Type B pancreatic cell (in vitro differentiated cells): ENCODE results near the gene RSPO4. TPM values are rescaled to one million over a fixed set of nuclear protein-coding genes. Genes with fewer than 3 reads are reported as not detected.

Source experiments
- DNase-seq: peaks from one replicate; pipeline ENCODE4 v3.0.0; 2021; ENCODE audit warnings: mixed read lengths; ENCODE audit not compliant: unreplicated experiment; ENCODE audit errors: extremely low spot score
- H3K27ac Mint-ChIP-seq: 2 replicates; pipeline ENCODE4 v1.8.0; 2021; ENCODE audit warnings: mild to moderate bottlenecking, mixed read lengths
- H3K27me3 Mint-ChIP-seq: 2 replicates; pipeline ENCODE4 v1.8.0; 2021; ENCODE audit warnings: mixed read lengths
- H3K36me3 Mint-ChIP-seq: 2 replicates; pipeline ENCODE4 v1.8.0; 2021; ENCODE audit warnings: mixed read lengths
- H3K4me1 Mint-ChIP-seq: one replicate; pipeline ENCODE4 v1.8.0; 2021; ENCODE audit warnings: mixed read lengths; ENCODE audit not compliant: unreplicated experiment
- H3K4me3 Mint-ChIP-seq: 2 replicates; pipeline ENCODE4 v1.8.0; 2021; ENCODE audit warnings: mild to moderate bottlenecking, mixed read lengths
- H3K9me3 Mint-ChIP-seq: 2 replicates; pipeline ENCODE4 v1.8.0; 2021; ENCODE audit warnings: mixed read lengths
- total RNA-seq: library from RNA; stranded (reverse); gene quantifications from 2 replicates; pipeline ENCODE4 v1.2.1, GENCODE V29; 2021; ENCODE audit warnings: low replicate concordance
- TF ChIP-seq, protein P1 (sequence below): fragments of 200-600 bp; sonication (generic); conservative IDR thresholded peaks from 2 replicates; pipeline ENCODE4 v1.5.0; 2021; ENCODE audit warnings: antibody characterized with exemption, mild to moderate bottlenecking

Gene RSPO4
- total RNA-seq, 1 donor from 2014 or later, result 2.4 TPM

DNA sequence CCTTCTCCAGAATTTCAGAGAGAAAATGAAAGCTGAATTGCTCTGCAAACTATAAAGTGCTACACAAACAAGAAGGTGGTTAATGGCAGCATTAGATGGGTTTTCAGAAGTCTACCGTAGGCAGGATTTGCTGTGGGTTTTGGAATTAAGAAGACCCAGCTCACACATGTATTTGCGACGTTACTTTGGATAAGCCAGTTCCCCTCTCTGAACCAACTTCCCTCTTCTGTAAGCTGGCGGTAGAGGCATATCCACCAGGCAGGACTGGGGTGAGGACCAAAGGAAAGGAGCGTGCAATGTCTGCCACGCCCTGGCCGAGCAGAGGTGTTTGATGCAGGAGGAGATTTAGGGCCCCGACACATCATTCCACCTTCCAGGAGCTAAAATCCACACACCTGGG, 6.9 kb downstream of the RSPO4 start:
- H3K9me3 Mint-ChIP-seq, result no peaks in the 10 kb centered on the region
- peaks cover 30% of the 10 kb centered on the region for H3K27me3 Mint-ChIP-seq
- H3K4me1 Mint-ChIP-seq, result no peaks in the 10 kb centered on the region
- TF ChIP-seq, protein P1, sequence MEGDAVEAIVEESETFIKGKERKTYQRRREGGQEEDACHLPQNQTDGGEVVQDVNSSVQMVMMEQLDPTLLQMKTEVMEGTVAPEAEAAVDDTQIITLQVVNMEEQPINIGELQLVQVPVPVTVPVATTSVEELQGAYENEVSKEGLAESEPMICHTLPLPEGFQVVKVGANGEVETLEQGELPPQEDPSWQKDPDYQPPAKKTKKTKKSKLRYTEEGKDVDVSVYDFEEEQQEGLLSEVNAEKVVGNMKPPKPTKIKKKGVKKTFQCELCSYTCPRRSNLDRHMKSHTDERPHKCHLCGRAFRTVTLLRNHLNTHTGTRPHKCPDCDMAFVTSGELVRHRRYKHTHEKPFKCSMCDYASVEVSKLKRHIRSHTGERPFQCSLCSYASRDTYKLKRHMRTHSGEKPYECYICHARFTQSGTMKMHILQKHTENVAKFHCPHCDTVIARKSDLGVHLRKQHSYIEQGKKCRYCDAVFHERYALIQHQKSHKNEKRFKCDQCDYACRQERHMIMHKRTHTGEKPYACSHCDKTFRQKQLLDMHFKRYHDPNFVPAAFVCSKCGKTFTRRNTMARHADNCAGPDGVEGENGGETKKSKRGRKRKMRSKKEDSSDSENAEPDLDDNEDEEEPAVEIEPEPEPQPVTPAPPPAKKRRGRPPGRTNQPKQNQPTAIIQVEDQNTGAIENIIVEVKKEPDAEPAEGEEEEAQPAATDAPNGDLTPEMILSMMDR, result no peak
- no peak for DNase-seq
- H3K27ac Mint-ChIP-seq, result no peak overlapping the region
- H3K4me3 Mint-ChIP-seq, result no peak overlapping the region
- no peaks in the 10 kb centered on the region for H3K36me3 Mint-ChIP-seq

DNA sequence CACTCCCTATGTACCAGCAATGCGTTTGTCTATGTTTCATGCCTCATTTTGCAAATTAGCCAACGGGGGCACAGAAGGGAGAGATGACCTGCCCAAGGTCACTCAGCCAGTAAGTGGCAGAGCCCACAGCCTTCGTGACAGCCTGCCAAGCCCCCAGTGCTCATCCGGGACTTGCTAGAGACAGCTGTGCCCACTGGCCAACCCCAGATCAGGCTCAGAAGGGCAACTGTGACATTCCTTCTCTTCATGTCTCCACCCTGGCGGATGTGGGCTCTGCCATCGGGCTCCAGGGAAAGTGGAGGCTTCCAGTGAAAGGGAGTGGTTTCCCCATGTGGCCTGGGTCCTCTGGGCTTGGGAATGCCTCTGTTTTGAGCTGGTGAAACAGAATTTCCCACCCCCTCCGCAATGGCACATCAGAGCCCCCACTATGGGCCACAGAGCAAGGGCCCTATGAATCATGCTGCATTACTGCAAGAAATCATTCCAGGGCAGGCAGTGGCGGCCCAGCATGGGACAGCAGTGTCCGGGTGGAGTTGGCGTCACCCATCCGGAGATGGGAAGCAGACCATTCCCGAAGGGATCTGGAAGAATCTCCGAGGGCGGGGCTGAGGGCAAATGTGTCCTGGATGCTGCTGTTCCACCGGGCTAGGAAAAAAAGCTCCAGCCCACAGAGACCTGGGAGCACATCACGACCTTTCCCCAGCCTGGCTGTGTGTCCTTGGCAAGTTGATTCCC, 9.1 kb downstream of the RSPO4 start:
- Mint-ChIP-seq H3K4me3 (no peak overlapping the region), H3K27me3 (peaks cover 33% of the 10 kb centered on the region), H3K4me1 (no peaks in the 10 kb centered on the region), H3K36me3 (no peaks in the 10 kb centered on the region), H3K27ac (no peak overlapping the region), H3K9me3 (no peaks in the 10 kb centered on the region)
- TF ChIP-seq, protein P1, result no peak
- no peak for DNase-seq

DNA sequence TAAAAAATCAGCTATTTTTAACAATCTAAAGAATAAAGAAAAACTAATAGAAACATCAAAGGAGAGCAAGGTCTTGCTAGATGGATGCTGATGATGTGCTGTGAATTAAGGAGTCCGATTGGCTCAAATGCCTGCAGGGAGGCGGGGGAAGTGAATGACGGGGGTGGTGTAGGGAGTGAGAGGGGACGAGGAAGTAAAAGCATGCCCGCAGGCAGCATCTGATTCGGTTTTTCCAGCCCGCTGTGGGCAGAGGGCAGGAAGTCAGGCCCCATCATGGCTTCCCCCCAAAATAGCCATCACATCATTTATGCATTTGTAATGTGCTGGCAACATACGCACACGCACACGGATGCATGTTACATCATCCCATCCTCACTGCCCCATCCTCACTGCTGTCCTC, 10.3 kb downstream of the RSPO4 start:
- no peak for DNase-seq
- H3K4me3 Mint-ChIP-seq, result no peak overlapping the region
- TF ChIP-seq, protein P1, result no peak
- no peaks in the 10 kb centered on the region for H3K36me3 Mint-ChIP-seq
- H3K27me3 Mint-ChIP-seq, result peaks cover 35% of the 10 kb centered on the region
- H3K27ac Mint-ChIP-seq, result no peak overlapping the region
- H3K4me1 Mint-ChIP-seq, result no peaks in the 10 kb centered on the region
- H3K9me3 Mint-ChIP-seq, result no peaks in the 10 kb centered on the region

DNA sequence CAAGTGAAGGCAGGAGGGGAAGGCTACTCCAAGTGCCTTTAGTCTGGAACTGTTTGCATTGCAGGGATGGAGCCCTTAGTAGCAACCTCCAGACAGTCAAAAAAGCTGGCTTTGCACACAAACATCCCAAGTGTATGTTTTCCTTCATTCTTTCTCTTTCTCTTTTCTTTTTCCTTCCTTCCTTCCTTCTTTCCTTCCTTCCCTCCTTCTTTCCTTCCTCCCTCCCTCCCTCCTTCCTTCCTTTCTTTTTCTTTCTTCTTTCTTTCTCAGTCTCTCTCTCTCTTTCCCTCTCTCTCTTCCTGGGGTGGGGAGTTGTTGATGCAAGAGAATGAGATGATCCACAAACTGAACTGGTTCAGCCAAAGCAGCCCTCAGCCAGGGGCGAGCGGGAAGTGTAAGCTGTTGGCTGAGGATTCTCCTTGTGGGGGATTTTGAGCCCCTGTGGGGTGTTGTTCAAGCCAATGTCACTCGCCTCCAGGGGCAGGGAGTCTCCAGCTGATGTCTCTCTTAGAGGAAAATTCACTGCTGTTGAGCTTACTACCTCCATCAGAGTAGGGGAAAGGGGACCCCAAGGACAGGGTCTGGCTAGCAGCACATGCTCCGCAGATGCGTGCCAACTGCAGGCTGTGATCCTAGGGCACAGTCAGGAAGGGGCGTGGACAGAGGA, 11.7 kb downstream of the RSPO4 start:
- TF ChIP-seq, protein P1, result no peak
- Mint-ChIP-seq H3K9me3 (no peaks in the 10 kb centered on the region), H3K36me3 (no peaks in the 10 kb centered on the region), H3K4me1 (no peaks in the 10 kb centered on the region), H3K27ac (no peak overlapping the region), H3K27me3 (peaks cover 43% of the 10 kb centered on the region), H3K4me3 (no peak overlapping the region)
- no peak for DNase-seq

DNA sequence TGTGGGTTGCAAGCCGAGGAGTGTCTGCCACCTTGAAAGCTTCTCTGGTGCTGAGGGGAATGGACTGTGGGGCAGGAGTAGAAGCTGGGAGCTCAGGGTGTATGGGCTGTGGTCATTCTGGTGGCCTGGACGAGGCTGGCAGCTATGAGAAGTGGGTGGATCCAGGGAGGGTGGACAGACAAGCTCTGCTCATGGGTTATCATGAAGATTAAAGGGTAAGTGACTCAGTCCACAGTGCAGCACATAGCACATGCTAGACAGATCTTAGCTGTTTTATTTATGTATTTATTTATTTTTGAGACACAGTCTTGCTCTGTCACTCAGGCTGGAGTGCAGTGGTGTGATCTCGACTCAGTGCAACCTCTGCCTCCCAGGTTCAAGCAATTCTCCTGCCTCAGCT, 13.8 kb downstream of the RSPO4 start:
- Mint-ChIP-seq H3K4me3 (no peak overlapping the region), H3K4me1 (no peaks in the 10 kb centered on the region), H3K36me3 (no peaks in the 10 kb centered on the region), H3K9me3 (no peaks in the 10 kb centered on the region), H3K27me3 (peaks cover 45% of the 10 kb centered on the region), H3K27ac (no peak overlapping the region)
- TF ChIP-seq, protein P1, result no peak
- no peak for DNase-seq
